Kidney epithelial cell (primary cell): Measurements from ENCODE around the gene PKIG. TPM values are rescaled to one million over a fixed set of nuclear protein-coding genes. Genes with fewer than 3 reads are reported as not detected.

ENCODE experiments used
- DNase-seq: peaks from one replicate; pipeline ENCODE4 v3.0.0-alpha.2; 2010; ENCODE audit warnings: low read depth
- H3K27me3 ChIP-seq: 2 replicates; pipeline ENCODE4 v1.6.0; 2011; ENCODE audit warnings: low read length; ENCODE audit not compliant: control insufficient read depth, insufficient read depth
- H3K36me3 ChIP-seq: 2 replicates; pipeline ENCODE4 v1.5.1; 2011; ENCODE audit warnings: low read length; ENCODE audit not compliant: control insufficient read depth, insufficient read depth
- H3K4me3 ChIP-seq: 2 replicates; pipeline ENCODE4 v1.5.1; 2011; ENCODE audit warnings: low read depth, mild to moderate bottlenecking, control low read depth, low read length
- total RNA-seq: library from RNA; depleted of rRNA; stranded (reverse); fragments of >200 nt; gene quantifications from 2 replicates; pipeline ENCODE4 v1.2.3, GENCODE V29; 2015
- TF ChIP-seq, protein P1 (sequence below): IDR thresholded peaks from 2 replicates; pipeline ENCODE4 v1.5.1; 2011; ENCODE audit warnings: mild to moderate bottlenecking, moderate library complexity, low read length, control low read depth, inconsistent platforms; ENCODE audit not compliant: insufficient read depth, poor library complexity, severe bottlenecking

PKIG gene
- total RNA-seq, 1 donor from 2014 or later = 74.1 TPM

DNA sequence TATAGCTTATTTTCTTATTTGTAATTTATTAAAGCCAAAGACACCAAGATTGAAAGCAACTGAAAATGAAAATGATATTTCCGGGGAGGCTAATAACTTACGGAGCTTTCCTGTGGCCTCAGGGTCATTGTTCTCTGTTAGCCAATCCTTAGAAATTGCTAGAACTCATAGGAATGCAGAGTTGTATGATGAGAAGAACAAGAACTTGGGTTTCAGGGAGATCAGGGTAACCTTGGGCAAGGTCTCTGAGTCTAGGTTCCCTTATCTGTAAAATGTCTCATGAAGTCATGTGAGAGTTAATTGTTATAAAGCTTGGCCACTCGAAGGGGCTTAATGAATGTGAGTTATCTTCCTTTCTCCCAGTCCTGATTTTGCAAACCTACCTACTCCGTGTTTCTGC is 40.4 kb upstream of the PKIG start:
- H3K4me3 ChIP-seq = no peak overlapping the region
- H3K36me3 ChIP-seq = no peaks in the 10 kb centered on the region
- no peak for DNase-seq
- no peaks in the 10 kb centered on the region for H3K27me3 ChIP-seq
- TF ChIP-seq, protein P1, sequence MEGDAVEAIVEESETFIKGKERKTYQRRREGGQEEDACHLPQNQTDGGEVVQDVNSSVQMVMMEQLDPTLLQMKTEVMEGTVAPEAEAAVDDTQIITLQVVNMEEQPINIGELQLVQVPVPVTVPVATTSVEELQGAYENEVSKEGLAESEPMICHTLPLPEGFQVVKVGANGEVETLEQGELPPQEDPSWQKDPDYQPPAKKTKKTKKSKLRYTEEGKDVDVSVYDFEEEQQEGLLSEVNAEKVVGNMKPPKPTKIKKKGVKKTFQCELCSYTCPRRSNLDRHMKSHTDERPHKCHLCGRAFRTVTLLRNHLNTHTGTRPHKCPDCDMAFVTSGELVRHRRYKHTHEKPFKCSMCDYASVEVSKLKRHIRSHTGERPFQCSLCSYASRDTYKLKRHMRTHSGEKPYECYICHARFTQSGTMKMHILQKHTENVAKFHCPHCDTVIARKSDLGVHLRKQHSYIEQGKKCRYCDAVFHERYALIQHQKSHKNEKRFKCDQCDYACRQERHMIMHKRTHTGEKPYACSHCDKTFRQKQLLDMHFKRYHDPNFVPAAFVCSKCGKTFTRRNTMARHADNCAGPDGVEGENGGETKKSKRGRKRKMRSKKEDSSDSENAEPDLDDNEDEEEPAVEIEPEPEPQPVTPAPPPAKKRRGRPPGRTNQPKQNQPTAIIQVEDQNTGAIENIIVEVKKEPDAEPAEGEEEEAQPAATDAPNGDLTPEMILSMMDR = no peak

DNA sequence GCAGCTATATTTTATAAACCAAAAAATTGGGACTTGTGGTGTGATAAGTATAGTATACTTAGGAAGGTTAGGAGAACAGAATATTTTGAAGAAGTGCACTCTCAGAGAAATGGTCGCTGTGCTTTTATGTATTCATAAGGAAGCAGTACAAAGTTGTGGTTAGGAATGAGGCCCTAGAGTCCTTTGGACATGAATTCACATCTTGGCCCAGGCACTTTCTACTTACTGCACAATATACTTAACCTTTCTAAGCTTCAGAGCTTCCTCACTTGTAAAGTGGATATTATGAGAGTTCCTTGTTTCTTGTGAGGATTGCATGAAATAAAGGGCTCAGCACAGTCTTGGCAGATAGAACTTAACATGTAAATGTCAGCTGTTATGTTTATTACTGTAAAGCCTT is 39.5 kb upstream of the PKIG start:
- TF ChIP-seq, protein P1 = no peak
- no peaks in the 10 kb centered on the region for H3K27me3 ChIP-seq
- no peak for DNase-seq
- H3K4me3 ChIP-seq = no peak overlapping the region
- H3K36me3 ChIP-seq = no peaks in the 10 kb centered on the region

DNA sequence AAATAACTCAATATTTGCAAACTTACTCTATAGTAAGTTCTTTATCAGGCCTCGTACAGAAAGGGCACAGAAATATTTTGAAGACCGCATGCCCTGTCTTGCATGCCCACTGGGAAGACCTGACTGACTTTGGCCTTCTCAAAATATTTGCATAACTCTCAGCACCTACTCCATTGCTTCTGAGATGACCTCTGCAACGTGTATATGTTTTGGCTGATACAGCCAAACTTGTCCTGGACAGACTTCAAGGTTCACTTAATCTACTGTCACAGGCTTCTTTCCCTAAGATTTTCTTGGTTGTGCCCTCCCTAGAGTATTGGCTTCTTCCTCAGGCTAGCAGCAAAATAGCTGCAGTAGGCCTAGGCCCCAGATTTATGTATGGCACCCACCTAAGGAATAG is 39.0 kb upstream of the PKIG start:
- Histone ChIP-seq H3K4me3 (no peak overlapping the region), H3K27me3 (no peaks in the 10 kb centered on the region), H3K36me3 (no peaks in the 10 kb centered on the region)
- TF ChIP-seq, protein P1 = no peak
- no peak for DNase-seq

DNA sequence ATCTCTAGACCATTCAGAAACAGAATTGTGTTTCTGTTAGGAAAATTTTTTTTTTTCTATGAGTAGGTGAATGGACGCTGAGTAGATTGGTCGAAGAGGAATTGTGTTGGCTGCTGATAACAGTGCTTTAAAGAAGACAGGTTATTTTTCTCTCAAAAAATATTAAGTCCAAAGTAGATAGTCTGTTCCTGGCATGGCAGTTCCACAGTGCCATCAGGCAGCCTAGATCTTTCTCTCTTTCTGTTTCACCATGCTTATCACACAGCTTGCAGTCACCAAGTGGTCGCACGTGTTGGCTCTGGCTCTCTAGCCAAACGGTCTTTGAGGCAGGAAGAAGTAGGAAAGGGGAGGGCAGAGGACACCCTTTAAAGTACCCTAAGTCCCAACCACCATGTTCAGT is 38.1 kb upstream of the PKIG start:
- TF ChIP-seq, protein P1 = no peak
- Histone ChIP-seq H3K36me3 (no peaks in the 10 kb centered on the region), H3K27me3 (no peaks in the 10 kb centered on the region), H3K4me3 (no peak overlapping the region)
- no peak for DNase-seq

DNA sequence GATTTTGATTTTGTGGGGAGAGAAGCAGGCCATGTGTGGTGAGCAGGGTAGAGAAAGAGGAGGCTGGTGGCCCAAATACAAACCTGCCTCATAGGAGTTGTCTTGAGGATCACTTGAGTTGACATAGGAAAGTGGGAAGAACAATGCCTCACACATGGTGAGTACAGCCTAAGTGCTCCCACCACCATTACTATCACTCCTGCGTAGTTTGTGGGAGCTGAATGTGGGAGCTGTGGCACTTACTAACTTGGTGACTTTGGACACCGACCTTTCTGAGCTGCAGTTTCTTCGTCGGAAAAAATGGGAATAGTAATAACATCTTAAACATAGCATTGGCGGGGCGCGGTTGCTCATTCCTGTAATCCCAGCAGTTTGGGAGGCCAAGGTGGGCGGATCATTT is 35.0 kb upstream of the PKIG start:
- TF ChIP-seq, protein P1 = no peak
- DNase-seq = no peak
- Histone ChIP-seq H3K27me3 (no peaks in the 10 kb centered on the region), H3K36me3 (no peaks in the 10 kb centered on the region), H3K4me3 (no peak overlapping the region)

DNA sequence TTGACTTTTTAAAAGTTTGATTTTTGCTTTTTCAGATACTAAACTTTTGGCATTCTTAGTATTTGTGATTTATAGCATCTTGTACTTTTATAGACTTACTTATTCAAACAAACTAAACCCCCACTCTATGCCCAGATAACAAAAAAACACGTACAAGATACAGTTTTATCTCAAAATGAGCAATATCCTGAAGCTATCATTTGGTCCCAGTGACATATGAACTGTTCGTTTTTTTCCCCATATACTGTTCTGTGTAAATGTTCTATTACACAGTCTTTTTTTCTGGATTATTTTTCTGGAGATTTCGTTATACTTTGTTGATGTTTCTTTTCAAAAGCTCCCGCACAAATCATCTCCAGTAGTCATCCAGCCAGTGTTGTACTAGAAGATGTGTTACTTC is 33.3 kb upstream of the PKIG start:
- TF ChIP-seq, protein P1 = no peak
- Histone ChIP-seq H3K27me3 (no peaks in the 10 kb centered on the region), H3K36me3 (no peaks in the 10 kb centered on the region), H3K4me3 (no peak overlapping the region)
- DNase-seq = no peak
